ENCODE measurements around the gene GBX2.

GRCh38 chr2:236214376-236214995 lies 46.3 kb upstream of the GBX2 start:
- TF ChIP-seq, protein P1, sequence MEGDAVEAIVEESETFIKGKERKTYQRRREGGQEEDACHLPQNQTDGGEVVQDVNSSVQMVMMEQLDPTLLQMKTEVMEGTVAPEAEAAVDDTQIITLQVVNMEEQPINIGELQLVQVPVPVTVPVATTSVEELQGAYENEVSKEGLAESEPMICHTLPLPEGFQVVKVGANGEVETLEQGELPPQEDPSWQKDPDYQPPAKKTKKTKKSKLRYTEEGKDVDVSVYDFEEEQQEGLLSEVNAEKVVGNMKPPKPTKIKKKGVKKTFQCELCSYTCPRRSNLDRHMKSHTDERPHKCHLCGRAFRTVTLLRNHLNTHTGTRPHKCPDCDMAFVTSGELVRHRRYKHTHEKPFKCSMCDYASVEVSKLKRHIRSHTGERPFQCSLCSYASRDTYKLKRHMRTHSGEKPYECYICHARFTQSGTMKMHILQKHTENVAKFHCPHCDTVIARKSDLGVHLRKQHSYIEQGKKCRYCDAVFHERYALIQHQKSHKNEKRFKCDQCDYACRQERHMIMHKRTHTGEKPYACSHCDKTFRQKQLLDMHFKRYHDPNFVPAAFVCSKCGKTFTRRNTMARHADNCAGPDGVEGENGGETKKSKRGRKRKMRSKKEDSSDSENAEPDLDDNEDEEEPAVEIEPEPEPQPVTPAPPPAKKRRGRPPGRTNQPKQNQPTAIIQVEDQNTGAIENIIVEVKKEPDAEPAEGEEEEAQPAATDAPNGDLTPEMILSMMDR (IDR thresholded peaks at IDR 0.05) = no peak
- no peak for TF ChIP-seq POLR2A (IDR thresholded peaks at IDR 0.05)

Data from uterus (tissue), 2 donors.